Activated CD4-positive, alpha-beta memory T cell treated with anti-CD3 and anti-CD28 coated beads, Interleukin-2, amount 10 ng/mL, durations not matched to agents 7 days and 5 days (primary cell): ENCODE measurements around the gene TBX2. TPM values are rescaled to one million over a fixed set of nuclear protein-coding genes. Genes with fewer than 3 reads are reported as not detected.
A peak's percentile ranks its signal among the peaks of the same experiment; 100 is the strongest.

Source experiments
- CTCF ChIA-PET: fragments of 350-600 bp; sonication (Branson Sonifier 250); formaldehyde crosslinking; loops from one replicate; lab custom pipeline; 2021; ENCODE audit warnings: antibody characterized with exemption, inconsistent platforms; lab: Charles Lee
- POLR2A ChIA-PET: fragments of 350-600 bp; sonication (Branson Sonifier 250); formaldehyde crosslinking; loops from one replicate; lab custom pipeline; 2021; ENCODE audit warnings: antibody characterized with exemption; lab: Charles Lee
- DNase-seq: peaks from one replicate; pipeline ENCODE4 v3.0.0-alpha.2; 2020
- H3K27ac Mint-ChIP-seq: one replicate; pipeline ENCODE4 v1.8.0; 2021; ENCODE audit warnings: mild to moderate bottlenecking, mixed read lengths
- H3K27me3 Mint-ChIP-seq: one replicate; pipeline ENCODE4 v1.8.0; 2021; ENCODE audit warnings: mixed read lengths
- H3K36me3 Mint-ChIP-seq: one replicate; pipeline ENCODE4 v1.8.0; 2021; ENCODE audit warnings: low read depth, mixed read lengths
- H3K4me1 Mint-ChIP-seq: one replicate; pipeline ENCODE4 v1.8.0; 2021; ENCODE audit warnings: mixed read lengths
- H3K4me3 Mint-ChIP-seq: one replicate; pipeline ENCODE4 v1.8.0; 2021; ENCODE audit warnings: mild to moderate bottlenecking, mixed read lengths
- H3K9me3 Mint-ChIP-seq: one replicate; pipeline ENCODE4 v1.8.0; 2021; ENCODE audit warnings: mixed read lengths
- total RNA-seq, 2 experiments: library from RNA; stranded (reverse); gene quantifications; one replicate each; pipeline ENCODE4 v1.2.3, GENCODE V29; 2021

Gene TBX2
- total RNA-seq, 2 experiments from 2014 or later = not detected

DNA sequence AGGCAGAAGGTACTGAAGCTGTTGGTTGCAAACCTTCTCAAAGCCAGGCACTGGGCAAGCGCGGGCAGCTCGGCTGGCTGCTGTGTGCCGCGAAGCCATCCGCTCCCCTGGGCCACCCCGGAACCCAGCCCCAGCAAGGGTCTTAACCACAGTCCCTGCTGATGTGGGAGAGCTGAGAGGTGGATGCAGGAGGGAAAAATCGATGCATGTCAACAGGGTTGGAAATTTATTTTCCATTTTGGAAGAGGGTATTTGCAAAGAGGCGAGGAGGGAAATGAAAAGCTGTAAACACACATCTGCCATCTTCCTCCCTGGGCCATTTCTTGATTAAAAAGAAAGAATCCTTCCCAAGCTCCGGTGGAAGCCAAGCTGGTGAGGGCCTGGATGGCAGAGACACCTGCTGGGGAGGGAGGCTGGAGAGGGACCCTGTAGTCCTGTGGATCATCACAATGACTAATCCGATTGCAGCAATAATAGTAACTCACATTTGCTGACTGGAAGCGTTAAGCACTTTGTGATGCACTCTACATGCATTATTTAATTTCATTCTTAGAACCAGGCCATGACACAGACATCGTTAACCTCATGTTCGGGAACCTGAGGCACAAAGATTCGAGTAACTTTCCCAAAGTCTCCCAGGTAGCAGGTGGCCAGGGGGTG lies 13.9 kb upstream of the TBX2 start:
- Mint-ChIP-seq H3K4me1 (no peaks in the 10 kb centered on the region), H3K9me3 (no peaks in the 10 kb centered on the region), H3K4me3 (no peak overlapping the region), H3K27me3 (no peaks in the 10 kb centered on the region), H3K36me3 (no peaks in the 10 kb centered on the region), H3K27ac (no peak overlapping the region)
- CTCF ChIA-PET = no interaction called here
- no peak for DNase-seq
- POLR2A ChIA-PET = no interaction called here

DNA sequence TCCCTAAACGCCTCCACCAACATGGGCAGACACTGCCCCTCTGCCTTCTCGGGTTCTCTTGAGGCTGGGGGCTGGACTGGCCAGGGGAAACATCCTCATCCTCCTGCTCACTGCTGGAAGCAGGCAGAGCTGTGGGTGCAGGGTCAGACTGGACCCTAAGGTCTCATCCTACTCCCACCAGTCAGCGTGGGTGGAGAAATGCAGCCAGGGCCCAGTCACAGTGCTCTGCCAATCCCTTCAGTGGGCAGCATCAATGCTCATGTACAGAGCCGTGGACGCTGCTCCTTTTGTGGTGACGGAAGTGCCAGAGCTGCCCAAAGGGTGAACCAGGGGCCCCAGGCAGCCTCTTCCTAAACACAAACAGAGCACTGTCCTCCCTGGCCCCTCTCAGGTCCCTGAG lies 13.4 kb upstream of the TBX2 start:
- DNase-seq = no peak
- CTCF ChIA-PET = no interaction called here
- H3K4me3 Mint-ChIP-seq = no peak overlapping the region
- H3K4me1 Mint-ChIP-seq = no peaks in the 10 kb centered on the region
- POLR2A ChIA-PET = no interaction called here
- no peak overlapping the region for H3K27ac Mint-ChIP-seq
- H3K36me3 Mint-ChIP-seq = no peaks in the 10 kb centered on the region
- H3K27me3 Mint-ChIP-seq = peaks cover under 1% of the 10 kb centered on the region
- H3K9me3 Mint-ChIP-seq = no peaks in the 10 kb centered on the region

GRCh38 chr17:61387011-61387410 lies 12.6 kb upstream of the TBX2 start:
- peaks cover 2% of the 10 kb centered on the region for H3K27me3 Mint-ChIP-seq
- DNase-seq = no peak
- no peak overlapping the region for H3K27ac Mint-ChIP-seq
- ChIA-PET CTCF (no interaction called here), POLR2A (no interaction called here)
- no peaks in the 10 kb centered on the region for H3K9me3 Mint-ChIP-seq
- H3K4me3 Mint-ChIP-seq = no peak overlapping the region
- no peaks in the 10 kb centered on the region for H3K36me3 Mint-ChIP-seq
- no peaks in the 10 kb centered on the region for H3K4me1 Mint-ChIP-seq

GRCh38 chr17:61387511-61388305 lies 11.9 kb upstream of the TBX2 start:
- no peak overlapping the region for H3K27ac Mint-ChIP-seq
- H3K4me3 Mint-ChIP-seq = no peak overlapping the region
- no peaks in the 10 kb centered on the region for H3K36me3 Mint-ChIP-seq
- CTCF ChIA-PET = interaction anchor here (1.6 kb wide), 1 partner anchor 416 kb away, joined by 3 read pairs; no protein-coding TSS in a partner anchor
- POLR2A ChIA-PET = no interaction called here
- no peak for DNase-seq
- H3K9me3 Mint-ChIP-seq = no peaks in the 10 kb centered on the region
- no peaks in the 10 kb centered on the region for H3K4me1 Mint-ChIP-seq
- H3K27me3 Mint-ChIP-seq = peaks cover 2% of the 10 kb centered on the region

- Mint-ChIP-seq H3K4me1 (no peaks in the 10 kb centered on the region), H3K9me3 (no peaks in the 10 kb centered on the region), H3K27ac (no peak overlapping the region), H3K27me3 (peaks cover 2% of the 10 kb centered on the region), H3K4me3 (no peak overlapping the region), H3K36me3 (no peaks in the 10 kb centered on the region)
- POLR2A ChIA-PET = no interaction called here
- CTCF ChIA-PET = interaction anchor here (1.6 kb wide), 1 partner anchor 417 kb away, joined by 3 read pairs; no protein-coding TSS in a partner anchor
- no peak for DNase-seq
These were observed 10.9 kb upstream of the TBX2 start for GRCh38 chr17:61388561-61389356.

GRCh38 chr17:61389670-61390478 lies 9.8 kb upstream of the TBX2 start:
- peak; percentile 47 for DNase-seq
- Mint-ChIP-seq H3K9me3 (no peaks in the 10 kb centered on the region), H3K27me3 (peaks cover 8% of the 10 kb centered on the region), H3K4me1 (no peaks in the 10 kb centered on the region), H3K4me3 (no peak overlapping the region), H3K27ac (no peak overlapping the region), H3K36me3 (no peaks in the 10 kb centered on the region)
- CTCF ChIA-PET = interaction anchor here (0.6 to 1.3 kb wide), 3 partner anchors 161 to 600 kb away, joined by 3 to 4 read pairs (median 3); no protein-coding TSS in a partner anchor
- POLR2A ChIA-PET = no interaction called here

GRCh38 chr17:61390479-61390791 lies 9.2 kb upstream of the TBX2 start:
- Mint-ChIP-seq H3K4me3 (no peak overlapping the region), H3K4me1 (no peaks in the 10 kb centered on the region), H3K9me3 (no peaks in the 10 kb centered on the region), H3K36me3 (no peaks in the 10 kb centered on the region), H3K27ac (no peak overlapping the region), H3K27me3 (peaks cover 13% of the 10 kb centered on the region)
- ChIA-PET POLR2A (no interaction called here), CTCF (interaction anchor here (0.6 to 1.3 kb wide), 2 partner anchors 419 to 601 kb away, joined by 3 to 4 read pairs; no protein-coding TSS in a partner anchor)
- no peak for DNase-seq

DNA sequence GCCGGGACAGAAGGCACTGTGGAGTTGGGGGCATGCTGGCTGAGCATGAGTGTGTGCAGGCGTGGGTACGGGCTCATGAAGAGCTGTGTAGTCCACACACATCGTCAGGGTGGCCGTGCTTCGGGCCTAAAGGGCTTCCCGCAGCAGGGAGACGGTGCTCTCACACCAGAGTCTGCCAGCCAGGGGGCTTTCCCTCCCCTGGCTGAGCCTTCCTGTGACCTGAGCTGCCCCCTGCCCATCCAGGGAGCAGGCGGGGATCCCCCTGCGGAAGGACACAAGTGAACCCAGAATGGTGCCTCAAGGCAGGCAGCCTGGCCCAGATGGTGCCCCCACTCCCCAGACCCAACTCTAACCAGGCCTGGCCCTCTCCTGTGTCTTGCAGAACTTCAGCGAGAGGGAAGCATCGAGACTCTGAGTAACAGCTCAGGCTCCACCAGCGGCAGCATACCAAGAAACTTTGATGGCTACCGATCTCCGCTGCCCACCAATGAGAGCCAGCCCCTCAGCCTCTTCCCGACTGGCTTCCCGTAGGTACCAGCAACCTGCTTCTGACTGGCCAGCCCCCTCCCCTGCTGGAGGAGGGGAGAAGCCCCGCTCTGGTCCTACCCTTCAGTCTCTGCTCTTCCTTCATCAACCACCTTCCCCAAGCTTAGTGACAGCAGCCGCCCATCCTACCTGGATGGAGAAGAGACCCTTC lies 7.9 kb upstream of the TBX2 start:
- Mint-ChIP-seq H3K4me3 (no peak overlapping the region), H3K9me3 (no peaks in the 10 kb centered on the region), H3K27ac (no peak overlapping the region), H3K4me1 (no peaks in the 10 kb centered on the region), H3K36me3 (no peaks in the 10 kb centered on the region), H3K27me3 (peaks cover 20% of the 10 kb centered on the region)
- ChIA-PET CTCF (interaction anchor here (0.6 kb wide), 1 partner anchor 403 kb away, joined by 5 read pairs; no protein-coding TSS in a partner anchor), POLR2A (no interaction called here)
- DNase-seq = no peak

GRCh38 chr17:61392679-61393078 lies 7.0 kb upstream of the TBX2 start:
- no peak for DNase-seq
- Mint-ChIP-seq H3K9me3 (no peaks in the 10 kb centered on the region), H3K36me3 (no peaks in the 10 kb centered on the region), H3K4me3 (no peak overlapping the region), H3K27ac (no peak overlapping the region), H3K27me3 (peaks cover 23% of the 10 kb centered on the region), H3K4me1 (no peaks in the 10 kb centered on the region)
- CTCF ChIA-PET = no interaction called here
- POLR2A ChIA-PET = no interaction called here

- H3K9me3 Mint-ChIP-seq = no peaks in the 10 kb centered on the region
- H3K4me1 Mint-ChIP-seq = peaks cover 6% of the 10 kb centered on the region
- no peak overlapping the region for H3K27ac Mint-ChIP-seq
- ChIA-PET CTCF (interaction anchor here (0.8 to 1.3 kb wide), 3 partner anchors 20 to 392 kb away, joined by 3 to 4 read pairs (median 3); no protein-coding TSS in a partner anchor), POLR2A (no interaction called here)
- no peak for DNase-seq
- H3K36me3 Mint-ChIP-seq = peaks cover 2% of the 10 kb centered on the region
- no peak overlapping the region for H3K4me3 Mint-ChIP-seq
- peaks cover 31% of the 10 kb centered on the region for H3K27me3 Mint-ChIP-seq
These were observed 6.1 kb upstream of the TBX2 start for GRCh38 chr17:61393550-61393903.

- Mint-ChIP-seq H3K4me1 (peaks cover 9% of the 10 kb centered on the region), H3K9me3 (no peaks in the 10 kb centered on the region), H3K27ac (no peak overlapping the region), H3K36me3 (peaks cover 4% of the 10 kb centered on the region), H3K27me3 (peaks cover 34% of the 10 kb centered on the region), H3K4me3 (no peak overlapping the region)
- no peak for DNase-seq
- CTCF ChIA-PET = interaction anchor here (0.8 to 1.4 kb wide), 5 partner anchors 18 to 422 kb away, joined by 3 to 6 read pairs (median 4); no protein-coding TSS in a partner anchor
- POLR2A ChIA-PET = interaction anchor here (0.9 kb wide), 1 partner anchor 172 kb away, joined by 3 read pairs; no protein-coding TSS in a partner anchor
These were observed 5.6 kb upstream of the TBX2 start for GRCh38 chr17:61393904-61394629.
